Tibial nerve (tissue), 4 donors: ENCODE data around the gene MRM1. TPM values are rescaled to one million over a fixed set of nuclear protein-coding genes. Genes with fewer than 3 reads are reported as not detected.

Experiments
- DNase-seq, 2 donors: peaks; one replicate each; pipeline ENCODE4 v3.0.0-alpha.2; 2019; ENCODE audit warnings: low spot score in 2 of 2
- H3K27ac ChIP-seq, 4 donors: fragments of 200-600 bp; sonication (generic) in 3 of 4; one replicate each; pipeline ENCODE4 v1.5.1; 2017 to 2019; ENCODE audit warnings: mild to moderate bottlenecking in 1 of 4
- H3K27me3 ChIP-seq, 2 donors: fragments of 200-600 bp; sonication (generic) in 1 of 2; one replicate each; pipeline versions ENCODE4 v1.5.1 to v1.6.0; 2017 to 2019
- H3K36me3 ChIP-seq, 3 donors: fragments of 200-600 bp; sonication (generic); one replicate each; pipeline ENCODE4 v1.5.1; 2018 to 2019
- H3K4me1 ChIP-seq, 4 donors: fragments of 200-600 bp; sonication (generic) in 3 of 4; one replicate each; pipeline ENCODE4 v1.5.1; 2017 to 2019
- H3K4me3 ChIP-seq, 4 donors: fragments of 200-600 bp; sonication (generic) in 3 of 4; one replicate each; pipeline ENCODE4 v1.5.1; 2017 to 2019; ENCODE audit warnings: mild to moderate bottlenecking in 1 of 4, moderate library complexity in 1 of 4
- H3K9me3 ChIP-seq, 4 donors: fragments of 200-600 bp; sonication (generic) in 3 of 4; one replicate each; pipeline ENCODE4 v1.5.1; 2017 to 2019
- CTCF ChIP-seq, 5 experiments: fragments of 200-600 bp in 3 of 5; fragments of 450-650 bp in 2 of 5; sonication (generic) in 3 of 5; IDR thresholded peaks; one replicate each; pipeline ENCODE4 v1.5.1; 2016 to 2019; ENCODE audit warnings: antibody characterized with exemption in 5 of 5, mild to moderate bottlenecking in 3 of 5, moderate library complexity in 2 of 5
- EP300 ChIP-seq, 2 donors: sonication (generic); formaldehyde crosslinking; IDR thresholded peaks; one replicate each; pipeline ENCODE4 v1.6.1; 2017; ENCODE audit warnings: antibody characterized with exemption in 2 of 2, mild to moderate bottlenecking in 1 of 2
- POLR2A ChIP-seq, 2 donors: fragments of 450-650 bp; IDR thresholded peaks; one replicate each; pipeline ENCODE4 v1.6.1; 2017; ENCODE audit warnings: antibody characterized with exemption in 2 of 2, mild to moderate bottlenecking in 2 of 2, moderate library complexity in 2 of 2
- WGBS, 2 donors: methylation state at CpG; one replicate each; pipeline ENCODE4 v1.1.5; 2018; 5-methylcytosine and 5-hydroxymethylcytosine counted together
- total RNA-seq, 4 donors: library from RNA; depleted of rRNA; stranded (reverse); fragments of >200 nt; gene quantifications; one replicate each; pipeline ENCODE4 v1.1.0, GENCODE V29; 2016

Gene MRM1
- total RNA-seq, 4 donors from 2014 or later, result 9.8 to 14.2 (median 11.5) TPM

- H3K27me3 ChIP-seq, result no peaks in the 10 kb centered on the region
- 82 to 89% methylated on average over 7 of the region's 7 CpGs for WGBS, 2 donors
- H3K27ac ChIP-seq, result no peak overlapping the region
- TF ChIP-seq POLR2A (IDR thresholded peaks at IDR 0.05) (no peak), CTCF (IDR thresholded peaks at IDR 0.05) (no peak), EP300 (IDR thresholded peaks at IDR 0.05) (no peak)
- H3K36me3 ChIP-seq, result peaks cover 0 to 9% (median 0%) of the 10 kb centered on the region in 3 donors
- no peak overlapping the region for H3K4me3 ChIP-seq
- peaks cover 0 to 17% (median 1%) of the 10 kb centered on the region in 4 donors for H3K4me1 ChIP-seq
- no peaks in the 10 kb centered on the region for H3K9me3 ChIP-seq
- DNase-seq, result no peak
These were observed 6.9 kb downstream of the MRM1 start for GRCh38 chr17:36608280-36608679.

GRCh38 chr17:36608794-36609497, 7.6 kb downstream of the MRM1 start:
- H3K4me3 ChIP-seq, result no peak overlapping the region
- TF ChIP-seq CTCF (IDR thresholded peaks at IDR 0.05) (peak; percentile 12 to 51 (median 23)), EP300 (IDR thresholded peaks at IDR 0.05) (no peak)
- H3K4me1 ChIP-seq, result peaks cover 0 to 10% (median 0%) of the 10 kb centered on the region in 4 donors
- DNase-seq, result peak in 1 of 2 donors; percentile 35
- H3K36me3 ChIP-seq, result peaks cover 0 to 9% (median 0%) of the 10 kb centered on the region in 3 donors
- 30 to 33% methylated on average over 24 of the region's 24 CpGs for WGBS, 2 donors
- no peaks in the 10 kb centered on the region for H3K9me3 ChIP-seq
- no peak overlapping the region for H3K27ac ChIP-seq
- no peaks in the 10 kb centered on the region for H3K27me3 ChIP-seq

GRCh38 chr17:36609498-36609862, 8.1 kb downstream of the MRM1 start:
- Histone ChIP-seq H3K27me3 (no peaks in the 10 kb centered on the region), H3K9me3 (no peaks in the 10 kb centered on the region), H3K4me3 (no peak overlapping the region), H3K27ac (no peak overlapping the region), H3K4me1 (peaks cover 0 to 6% (median 0%) of the 10 kb centered on the region in 4 donors), H3K36me3 (peaks cover 0 to 9% (median 0%) of the 10 kb centered on the region in 3 donors)
- WGBS, 2 donors, result 85 to 91% methylated on average over 7 of the region's 7 CpGs
- DNase-seq, result no peak
- no peak for TF ChIP-seq CTCF (IDR thresholded peaks at IDR 0.05)
- TF ChIP-seq EP300 (IDR thresholded peaks at IDR 0.05), result no peak
- no peak for TF ChIP-seq POLR2A (IDR thresholded peaks at IDR 0.05)

- H3K27me3 ChIP-seq, result no peaks in the 10 kb centered on the region
- peaks cover 0 to 9% (median 0%) of the 10 kb centered on the region in 3 donors for H3K36me3 ChIP-seq
- no peak for DNase-seq
- no peak overlapping the region for H3K27ac ChIP-seq
- H3K4me1 ChIP-seq, result peaks cover 0 to 6% (median 0%) of the 10 kb centered on the region in 4 donors
- WGBS, 2 donors, result 75 to 82% methylated on average over 6 of the region's 6 CpGs
- no peaks in the 10 kb centered on the region for H3K9me3 ChIP-seq
- H3K4me3 ChIP-seq, result no peak overlapping the region
- TF ChIP-seq CTCF (IDR thresholded peaks at IDR 0.05) (no peak), POLR2A (IDR thresholded peaks at IDR 0.05) (no peak)
These were observed 9.1 kb downstream of the MRM1 start for GRCh38 chr17:36610474-36610873.

GRCh38 chr17:36611345-36612072, 10.1 kb downstream of the MRM1 start:
- Histone ChIP-seq H3K27ac (no peak overlapping the region), H3K9me3 (no peaks in the 10 kb centered on the region), H3K4me3 (no peak overlapping the region), H3K27me3 (no peaks in the 10 kb centered on the region), H3K4me1 (peaks cover 0 to 6% (median 0%) of the 10 kb centered on the region in 4 donors), H3K36me3 (peaks cover 0 to 9% (median 0%) of the 10 kb centered on the region in 3 donors)
- DNase-seq, result no peak
- WGBS, 2 donors, result 69 to 77% methylated on average over 9 of the region's 9 CpGs
- TF ChIP-seq EP300 (IDR thresholded peaks at IDR 0.05) (no peak), CTCF (IDR thresholded peaks at IDR 0.05) (no peak), POLR2A (IDR thresholded peaks at IDR 0.05) (no peak)
